HG02884 (cell line): ENCODE data around the gene CD300LF.

Source experiments
- ATAC-seq: cut with Tn5 transposase; IDR thresholded peaks from one replicate; pipeline ENCODE4 v1.9.1; 2021; ENCODE audit warnings: mild to moderate bottlenecking, moderate library complexity; ENCODE audit not compliant: unreplicated experiment

The CD300LF gene

GRCh38 chr17:74730491-74731346 lies 18.0 kb upstream of the CD300LF start:
- no peak for ATAC-seq

- no peak for ATAC-seq
Measured at GRCh38 chr17:74729866-74730265, 17.1 kb upstream of the CD300LF start.

GRCh38 chr17:74729368-74729767 lies 16.6 kb upstream of the CD300LF start:
- no peak for ATAC-seq

- no peak for ATAC-seq
Measured at GRCh38 chr17:74728702-74729075, 16.0 kb upstream of the CD300LF start.

- ATAC-seq: no peak
Measured at GRCh38 chr17:74728033-74728701, 15.4 kb upstream of the CD300LF start.

- ATAC-seq: no peak
Measured at GRCh38 chr17:74725111-74725510, 12.4 kb upstream of the CD300LF start.

- ATAC-seq: no peak
Measured at GRCh38 chr17:74723891-74724290, 11.2 kb upstream of the CD300LF start.

- no peak for ATAC-seq
Measured at GRCh38 chr17:74722782-74723181, 10.1 kb upstream of the CD300LF start.

GRCh38 chr17:74720506-74720905 lies 7.8 kb upstream of the CD300LF start:
- no peak for ATAC-seq

- no peak for ATAC-seq
Measured at GRCh38 chr17:74715144-74715543, 2.4 kb upstream of the CD300LF start.

GRCh38 chr17:74713171-74713755 lies 540 bp upstream of the CD300LF start:
- no peak for ATAC-seq

GRCh38 chr17:74712301-74712700 lies 422 bp downstream of the CD300LF start:
- no peak for ATAC-seq

- no peak for ATAC-seq
Measured at GRCh38 chr17:74711058-74711824, 1.5 kb downstream of the CD300LF start.

GRCh38 chr17:74704544-74704943 lies 8.2 kb downstream of the CD300LF start:
- ATAC-seq: no peak

GRCh38 chr17:74703311-74703710 lies 9.4 kb downstream of the CD300LF start:
- no peak for ATAC-seq

GRCh38 chr17:74702116-74702871 lies 10.4 kb downstream of the CD300LF start:
- ATAC-seq: no peak

GRCh38 chr17:74699236-74699635 lies 13.5 kb downstream of the CD300LF start:
- ATAC-seq: no peak

GRCh38 chr17:74698069-74698468 lies 14.7 kb downstream of the CD300LF start:
- ATAC-seq: no peak

GRCh38 chr17:74697515-74697914 lies 15.2 kb downstream of the CD300LF start:
- no peak for ATAC-seq

- ATAC-seq: no peak
Measured at GRCh38 chr17:74695629-74696028, 17.1 kb downstream of the CD300LF start.

- ATAC-seq: no peak
Measured at GRCh38 chr17:74694081-74694480, 18.6 kb downstream of the CD300LF start.
